Right cardiac atrium (tissue), 5 donors: ENCODE measurements around the gene SORCS3. TPM values are rescaled to one million over a fixed set of nuclear protein-coding genes. Genes with fewer than 3 reads are reported as not detected.

ENCODE experiments used
- ATAC-seq, 2 donors: fragments of 200-7000 bp; cut with Tn5 transposase; one replicate each; pipeline versions ENCODE4 v1.8.0 to v1.9.1; 2020; ENCODE audit warnings: moderate library complexity in 2 of 2, mild to moderate bottlenecking in 1 of 2
- DNase-seq, 3 donors: peaks; one replicate each; pipeline ENCODE4 v3.0.0-alpha.2; 2020
- H3K27ac ChIP-seq: one replicate; pipeline ENCODE4 v1.5.1; 2013; ENCODE audit warnings: mild to moderate bottlenecking, low read length, control low read depth, moderate library complexity
- H3K27me3 ChIP-seq: one replicate; pipeline ENCODE4 v1.6.1; 2013; ENCODE audit not compliant: control insufficient read depth, insufficient read depth
- H3K4me1 ChIP-seq: one replicate; pipeline ENCODE4 v1.6.1; 2013; ENCODE audit warnings: low read length; ENCODE audit not compliant: control insufficient read depth, insufficient read depth
- H3K4me3 ChIP-seq: one replicate; pipeline ENCODE4 v1.5.1; 2013; ENCODE audit warnings: low read length, control low read depth
- H3K9me3 ChIP-seq: one replicate; pipeline ENCODE4 v1.6.1; 2013; ENCODE audit warnings: low read length; ENCODE audit not compliant: control insufficient read depth
- WGBS: extraction: QIAGEN DNeasy Blood & Tissue Kit; methylation state at CpG from one replicate; pipeline ENCODE4 v1.1.7; 2013; 5-methylcytosine and 5-hydroxymethylcytosine counted together
- intact Hi-C, 4 donors: fragments of 100-400 bp; cut with DNase I; formaldehyde crosslinking; loops; one replicate each; pipeline versions ENCODE4 v1.11.0 to v1.14.0; 2022 to 2023
- polyA plus RNA-seq: library from polyadenylated mRNA; stranded (reverse); fragments of 200-250 nt; gene quantifications from one replicate; pipeline ENCODE4 v1.2.3, GENCODE V29; 2013
- total RNA-seq, 4 donors: library from RNA; stranded (reverse); fragmentation: NEBNext Ultra II Directional; extraction: Animal tissue kit (Norgen Biotek cat#: 25700); gene quantifications; one replicate each; pipeline ENCODE4 v1.2.1, GENCODE V29; 2021
- donor health status: healthy with polysubstance abuse.
- donor health status: DM: no; HTN: yes; CAD: no.
- donor health status: DM: no; HTN: no; CAD: no.
- donor health status: DM: no; HTN: yes; CAD: no; lungs with severe emphysema.
- donor health status: DM: yes; HTN: yes; CAD: no.

Gene SORCS3
- total and polyA plus RNA-seq, 5 donors = 0.03 to 0.11 (median 0.07) TPM; not detected in 2

DNA sequence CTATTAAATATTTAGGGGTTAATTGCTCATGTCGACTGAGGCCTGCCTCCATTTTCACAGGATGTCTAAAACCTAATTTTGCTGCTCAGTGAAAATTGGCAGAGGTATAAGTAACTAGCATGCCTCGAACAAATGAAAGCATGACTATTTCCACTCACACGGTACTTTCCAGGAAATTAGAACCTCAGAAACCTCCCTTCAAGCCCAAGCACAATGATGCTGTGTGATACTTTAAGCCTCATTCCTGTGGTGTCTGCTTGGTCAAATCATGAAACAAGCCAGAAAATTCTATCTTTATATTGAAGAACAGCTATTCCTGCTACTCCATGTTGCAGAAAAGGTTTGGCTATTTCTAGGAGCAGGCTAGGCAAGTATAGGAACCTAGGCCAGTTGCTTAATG is 203.0 kb downstream of the SORCS3 start:
- DNase-seq (no peak), ATAC-seq (no peak)
- no peaks in the 10 kb centered on the region for H3K4me1 ChIP-seq
- no peaks in the 10 kb centered on the region for H3K27me3 ChIP-seq
- H3K4me3 ChIP-seq = no peak overlapping the region
- intact Hi-C loops = no loop called here
- H3K27ac ChIP-seq = no peak overlapping the region
- WGBS = 65% methylated on average over 3 of the region's 3 CpGs
- no peaks in the 10 kb centered on the region for H3K9me3 ChIP-seq

DNA sequence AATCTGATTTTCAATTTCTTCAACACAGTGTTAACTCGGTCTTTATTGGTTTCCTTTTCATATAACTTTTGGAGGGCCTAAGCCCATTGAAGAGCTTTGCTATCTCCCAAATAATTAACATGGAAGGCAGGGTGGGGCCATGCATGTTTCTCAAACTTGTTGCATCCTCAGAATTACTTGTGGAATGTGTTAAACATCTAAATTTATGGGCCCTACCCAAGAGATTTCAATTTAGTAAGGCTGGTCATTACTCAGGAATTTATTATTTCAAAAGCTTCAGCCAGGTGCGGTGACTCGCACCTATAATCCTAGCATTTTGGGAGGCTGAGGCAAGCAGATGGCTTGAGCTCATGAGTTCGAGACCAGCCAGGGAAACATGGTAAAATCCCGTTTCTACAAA is 208.9 kb downstream of the SORCS3 start:
- DNase-seq = no peak
- Histone ChIP-seq H3K9me3 (no peaks in the 10 kb centered on the region), H3K27me3 (no peaks in the 10 kb centered on the region), H3K4me3 (no peak overlapping the region), H3K4me1 (no peaks in the 10 kb centered on the region), H3K27ac (no peak overlapping the region)
- intact Hi-C loops = no loop called here
- no peak for ATAC-seq
- 85% methylated on average over 5 of the region's 5 CpGs for whole genome bisulfite sequencing

DNA sequence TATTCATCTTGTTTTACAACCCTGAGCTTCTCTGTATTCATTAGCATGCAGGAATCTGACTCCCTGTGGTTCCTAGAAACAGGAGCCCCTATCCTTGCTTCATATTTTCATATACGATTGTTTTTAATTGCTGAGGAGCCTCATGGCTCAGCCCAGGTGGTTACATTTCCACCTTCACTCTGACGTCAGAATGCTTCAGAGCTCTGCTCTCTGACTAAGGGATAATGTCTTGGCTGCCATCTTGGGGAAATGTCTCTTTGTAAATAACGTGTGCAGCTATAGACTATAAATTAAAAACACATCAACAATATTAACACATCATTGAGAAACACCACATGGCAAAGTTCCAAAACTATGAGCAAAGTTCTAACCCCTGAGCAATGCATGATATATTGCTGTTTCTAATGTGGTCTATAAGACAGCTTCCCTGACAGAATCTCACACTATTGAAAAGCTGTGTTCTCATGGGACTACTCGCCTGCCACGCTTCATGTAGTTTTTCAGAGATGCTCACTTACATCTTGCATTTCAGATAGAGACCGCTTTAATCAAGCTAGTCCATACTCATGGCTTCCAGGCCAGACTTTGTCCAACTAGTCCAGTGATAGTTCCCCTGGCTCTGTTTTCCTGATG is 227.0 kb downstream of the SORCS3 start:
- Histone ChIP-seq H3K4me1 (no peaks in the 10 kb centered on the region), H3K27ac (no peak overlapping the region), H3K9me3 (no peaks in the 10 kb centered on the region), H3K4me3 (no peak overlapping the region), H3K27me3 (no peaks in the 10 kb centered on the region)
- no peak for DNase-seq
- no peak for ATAC-seq
- intact Hi-C loops = no loop called here
- 77% methylated on average over 6 of the region's 6 CpGs for WGBS

DNA sequence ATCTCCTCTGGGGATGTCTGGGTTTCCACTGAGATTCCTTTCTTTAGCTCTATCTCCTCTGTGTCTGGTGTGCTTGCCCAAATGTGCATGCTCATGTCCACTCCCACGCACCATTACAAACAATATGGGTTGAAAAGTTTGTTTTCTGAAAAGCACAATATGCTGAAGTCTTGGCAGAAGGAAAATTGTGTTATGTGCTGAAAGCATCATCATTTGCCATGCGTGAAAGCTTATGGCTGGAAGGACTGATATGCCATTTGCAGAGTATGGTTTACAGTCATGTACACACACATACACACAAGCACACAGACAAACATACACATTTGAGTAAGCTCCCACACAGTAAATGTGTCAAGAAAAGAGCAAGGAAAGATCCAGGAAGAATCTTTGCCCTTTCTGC is 231.6 kb downstream of the SORCS3 start:
- ATAC-seq (no peak), DNase-seq (no peak)
- H3K27ac ChIP-seq = no peak overlapping the region
- H3K4me1 ChIP-seq = no peaks in the 10 kb centered on the region
- no peaks in the 10 kb centered on the region for H3K9me3 ChIP-seq
- H3K4me3 ChIP-seq = no peak overlapping the region
- WGBS = 51% methylated on average over 2 of the region's 2 CpGs
- intact Hi-C loops = no loop called here
- H3K27me3 ChIP-seq = no peaks in the 10 kb centered on the region

DNA sequence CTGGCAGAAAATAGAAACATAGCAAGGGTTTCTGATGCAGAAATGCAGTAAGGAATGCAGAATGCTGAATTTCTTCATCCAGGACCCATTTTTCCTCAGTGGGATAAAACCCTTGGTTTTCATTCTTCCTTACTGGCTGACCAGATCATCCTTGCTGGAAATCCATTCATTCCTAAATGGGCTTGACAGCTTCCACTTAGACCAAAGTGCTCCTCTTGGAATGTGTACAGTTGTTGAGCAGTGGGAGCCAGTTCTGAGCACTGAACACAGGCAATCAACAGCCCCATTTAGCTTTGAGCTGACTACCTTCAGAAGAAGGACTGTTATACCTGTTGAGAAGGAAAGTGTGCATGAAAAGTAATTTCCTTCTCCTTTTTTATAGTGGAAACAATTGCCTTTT is 232.1 kb downstream of the SORCS3 start:
- ATAC-seq = no peak
- H3K4me1 ChIP-seq = no peaks in the 10 kb centered on the region
- intact Hi-C loops = no loop called here
- H3K9me3 ChIP-seq = no peaks in the 10 kb centered on the region
- H3K4me3 ChIP-seq = no peak overlapping the region
- H3K27me3 ChIP-seq = no peaks in the 10 kb centered on the region
- no peak overlapping the region for H3K27ac ChIP-seq
- no peak for DNase-seq

DNA sequence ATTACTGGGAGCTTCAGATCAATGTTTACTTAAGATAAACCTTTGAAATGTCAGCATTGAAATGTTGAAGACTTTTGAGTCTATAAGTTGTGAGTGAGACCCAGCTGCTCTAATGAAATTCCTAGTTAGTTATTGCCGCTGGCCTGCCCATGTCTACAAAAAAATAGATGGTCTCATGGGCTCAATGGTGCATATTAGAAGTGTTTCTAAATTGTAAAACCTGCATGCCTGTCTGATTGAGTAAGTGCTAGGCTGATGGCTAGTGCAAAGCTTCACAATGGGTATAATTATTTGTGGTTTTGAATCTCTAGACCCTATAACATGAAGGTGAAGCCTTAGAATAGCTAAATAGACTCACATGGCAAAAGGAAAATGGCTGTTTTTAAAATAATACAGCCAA is 234.5 kb downstream of the SORCS3 start:
- DNase-seq = no peak
- H3K4me3 ChIP-seq = no peak overlapping the region
- H3K9me3 ChIP-seq = no peaks in the 10 kb centered on the region
- no peak overlapping the region for H3K27ac ChIP-seq
- H3K27me3 ChIP-seq = no peaks in the 10 kb centered on the region
- intact Hi-C loops = no loop called here
- no peaks in the 10 kb centered on the region for H3K4me1 ChIP-seq
- no peak for ATAC-seq
- WGBS = 74% methylated on average over 1 of the region's 1 CpG

DNA sequence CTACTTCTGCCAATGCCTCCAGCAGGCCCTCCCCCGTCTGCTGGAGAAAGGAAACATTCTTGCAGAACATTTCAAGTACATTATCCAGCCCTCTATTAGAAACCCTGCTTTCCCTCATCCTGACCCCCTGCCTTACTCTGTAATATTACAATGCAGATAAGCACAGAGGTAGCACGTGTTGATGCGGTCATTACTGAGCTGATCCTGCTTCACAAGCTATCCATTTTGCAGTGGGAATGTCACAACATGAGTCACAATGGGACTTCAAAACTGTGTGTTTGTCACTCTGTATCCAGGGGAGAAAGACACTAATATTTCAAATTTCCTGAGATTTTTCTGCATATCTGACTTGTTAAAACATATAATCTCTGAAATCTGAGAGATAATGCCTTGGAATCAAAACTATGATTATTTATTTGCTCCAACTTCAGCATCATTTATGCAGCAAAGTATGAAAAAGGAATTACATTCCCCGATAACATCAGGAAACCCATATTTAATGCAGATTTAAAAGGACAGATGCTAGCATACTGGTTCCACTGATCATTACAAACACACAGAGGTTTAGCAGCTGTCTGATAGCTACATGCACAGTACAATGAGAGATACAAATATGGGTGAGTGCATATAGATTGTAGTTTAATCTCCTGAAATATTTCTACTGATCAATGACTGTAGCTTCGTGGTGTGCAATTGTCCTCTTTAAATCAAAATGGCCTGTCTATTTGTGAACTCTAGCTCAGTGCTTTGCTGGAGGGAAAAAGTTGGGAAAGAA is 239.7 kb downstream of the SORCS3 start:
- ATAC-seq = no peak
- WGBS = 53% methylated on average over 5 of the region's 5 CpGs
- Histone ChIP-seq H3K4me3 (no peak overlapping the region), H3K27ac (no peak overlapping the region), H3K4me1 (no peaks in the 10 kb centered on the region), H3K9me3 (no peaks in the 10 kb centered on the region), H3K27me3 (no peaks in the 10 kb centered on the region)
- DNase-seq = no peak
- intact Hi-C loops = no loop called here

DNA sequence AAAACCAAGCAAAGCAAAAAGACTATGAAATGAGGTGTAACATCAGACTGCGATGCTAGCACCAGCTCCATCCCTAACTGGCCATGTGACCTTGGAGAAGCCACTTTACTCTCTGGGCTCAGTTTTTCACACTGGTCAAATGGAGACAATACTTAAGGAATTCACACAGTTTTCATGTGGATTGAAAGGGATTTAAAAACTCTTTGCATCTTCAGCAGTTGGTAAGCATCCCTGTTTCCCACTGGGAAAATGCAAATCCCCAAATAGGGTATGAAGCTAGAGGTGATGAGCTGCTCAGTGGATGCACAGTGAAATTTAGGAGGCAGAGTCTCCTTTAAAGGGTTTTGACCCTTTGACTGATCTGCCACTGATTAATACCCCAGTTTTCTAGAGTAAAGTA is 240.7 kb downstream of the SORCS3 start:
- WGBS = 77% methylated on average over 1 of the region's 1 CpG
- no peak for ATAC-seq
- intact Hi-C loops = no loop called here
- H3K27ac ChIP-seq = no peak overlapping the region
- H3K4me1 ChIP-seq = no peaks in the 10 kb centered on the region
- no peaks in the 10 kb centered on the region for H3K27me3 ChIP-seq
- no peak overlapping the region for H3K4me3 ChIP-seq
- no peaks in the 10 kb centered on the region for H3K9me3 ChIP-seq
- DNase-seq = no peak

DNA sequence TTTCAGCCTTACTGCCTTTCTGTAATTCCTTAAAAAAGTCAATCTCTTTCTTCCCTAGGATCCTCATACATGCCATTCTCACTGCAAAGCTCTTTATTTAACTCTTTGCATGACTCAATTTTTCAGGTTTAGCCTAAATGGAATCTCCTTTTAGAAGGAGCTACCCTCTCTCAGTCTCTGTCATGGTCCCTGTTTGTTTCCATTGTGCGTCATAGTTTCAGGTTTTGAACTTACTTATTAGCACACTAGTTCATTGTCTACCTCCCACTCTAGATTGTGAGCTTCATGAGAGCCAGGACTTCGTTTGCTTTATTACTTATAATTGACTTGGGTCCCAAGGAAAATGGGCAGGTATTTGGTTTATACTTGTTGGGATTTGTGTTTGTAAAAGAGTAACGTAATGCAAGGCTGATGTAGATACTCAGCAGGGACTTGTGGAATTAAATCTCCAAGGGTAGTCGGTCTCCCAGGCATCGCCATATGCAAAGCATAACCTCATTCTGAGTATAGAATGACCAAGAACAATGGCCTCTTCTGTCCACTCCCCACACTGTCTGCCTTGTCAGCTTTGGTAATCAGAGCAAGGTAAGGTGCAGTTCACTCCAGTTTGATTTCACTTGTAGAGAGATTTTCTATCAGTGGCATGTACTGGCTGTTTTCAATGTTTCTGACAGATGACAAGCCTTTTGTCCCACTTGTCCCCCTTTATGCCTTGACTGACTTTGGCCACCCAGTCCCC is 252.0 kb downstream of the SORCS3 start:
- WGBS = 80% methylated on average over 5 of the region's 5 CpGs
- ATAC-seq = no peak
- no peak for DNase-seq
- Histone ChIP-seq H3K4me3 (no peak overlapping the region), H3K27me3 (no peaks in the 10 kb centered on the region), H3K27ac (no peak overlapping the region), H3K4me1 (no peaks in the 10 kb centered on the region), H3K9me3 (peaks cover 1% of the 10 kb centered on the region)
- intact Hi-C loops = no loop called here

DNA sequence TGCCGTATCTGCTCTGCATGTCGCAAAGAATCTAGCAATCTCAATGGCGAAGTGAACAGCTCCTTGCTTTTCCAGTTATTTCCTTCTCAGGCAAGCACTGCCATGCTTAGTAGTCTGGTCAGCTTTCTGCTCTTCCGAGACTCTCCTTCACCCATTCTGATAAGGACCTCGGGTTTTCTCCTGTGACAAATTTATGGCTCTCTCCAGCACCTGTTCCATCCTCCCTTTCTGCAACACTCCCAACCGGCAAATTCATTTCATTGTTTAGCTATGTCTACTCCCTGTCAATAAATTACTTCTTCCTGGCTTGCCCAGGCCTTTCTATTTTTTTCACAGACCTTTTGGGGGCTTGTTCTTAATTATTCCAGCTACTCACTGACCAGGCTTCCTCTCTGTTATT is 252.6 kb downstream of the SORCS3 start:
- no peak overlapping the region for H3K4me3 ChIP-seq
- no peaks in the 10 kb centered on the region for H3K27me3 ChIP-seq
- no peak for ATAC-seq
- no peak overlapping the region for H3K27ac ChIP-seq
- no peaks in the 10 kb centered on the region for H3K9me3 ChIP-seq
- intact Hi-C loops = no loop called here
- H3K4me1 ChIP-seq = no peaks in the 10 kb centered on the region
- DNase-seq = no peak
- WGBS = 69% methylated on average over 6 of the region's 6 CpGs

DNA sequence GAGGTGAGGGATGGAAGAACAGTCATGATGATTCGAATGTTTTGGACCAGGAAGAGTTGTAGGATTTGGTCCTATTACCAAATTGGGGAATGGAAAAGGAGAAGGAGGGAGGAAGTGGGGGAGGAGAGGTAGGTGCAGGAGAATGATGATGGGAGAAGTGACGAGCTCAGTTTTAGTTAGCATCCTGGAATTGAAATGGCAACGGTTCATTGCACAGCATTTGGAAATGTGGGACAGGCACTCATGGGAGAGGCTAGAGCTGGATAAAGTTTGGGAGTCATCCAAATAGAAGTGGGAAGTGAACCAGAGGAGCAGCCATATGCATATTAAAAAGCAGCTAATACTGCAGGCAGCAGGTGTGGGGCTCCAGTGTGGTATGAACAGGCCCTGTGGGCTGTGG is 253.6 kb downstream of the SORCS3 start:
- DNase-seq (no peak), ATAC-seq (no peak)
- no peak overlapping the region for H3K4me3 ChIP-seq
- intact Hi-C loops = no loop called here
- no peaks in the 10 kb centered on the region for H3K4me1 ChIP-seq
- H3K9me3 ChIP-seq = no peaks in the 10 kb centered on the region
- H3K27ac ChIP-seq = no peak overlapping the region
- H3K27me3 ChIP-seq = no peaks in the 10 kb centered on the region
- WGBS = 65% methylated on average over 3 of the region's 3 CpGs
